PC-9 (cell line): ENCODE data around the gene KRTAP5-6.

Source experiments
- CTCF ChIP-seq: fragments of 200-600 bp; sonication (generic); conservative IDR thresholded peaks from 2 replicates; pipeline ENCODE4 v1.6.1; 2017; ENCODE audit warnings: mixed run types, antibody characterized with exemption, mild to moderate bottlenecking, moderate library complexity
- EZH2 ChIP-seq: fragments of 200-600 bp; sonication (generic); IDR thresholded peaks from 2 replicates; pipeline ENCODE4 v1.8.0; 2017; ENCODE audit warnings: antibody characterized with exemption, low read depth

- TF ChIP-seq CTCF (no peak), EZH2 (no peak)
Observed at GRCh38 chr11:1733009-1733715, 36.2 kb downstream of the KRTAP5-6 start.
